GM12878 (cell line): ENCODE results near the gene OGFR. TPM values are rescaled to one million over a fixed set of nuclear protein-coding genes. Genes with fewer than 3 reads are reported as not detected.

ENCODE experiments used
- ATAC-seq: fragments of 200-7000 bp; cut with Tn5 transposase; 3 replicates; pipeline ENCODE4 v1.9.1; 2020; ENCODE audit warnings: mild to moderate bottlenecking, moderate library complexity
- BruUV-seq: library from RNA; stranded (reverse); fragments of 400-500 nt; replicated peaks from 2 replicates; lab custom pipeline; 2021; lab: Mats Ljungman, UMichigan
- CTCF ChIA-PET: fragments of 300-600 bp; sonication (Branson Sonifier 250); formaldehyde crosslinking; extraction: SDS; loops from one replicate; lab custom pipeline; 2021; ENCODE audit warnings: inconsistent platforms; lab: Yijun Ruan, JAX
- POLR2A ChIA-PET: fragments of 350-600 bp; formaldehyde crosslinking; extraction: SDS; loops from one replicate; lab custom pipeline; 2021; ENCODE audit warnings: inconsistent platforms; lab: Charles Lee
- RAD21 ChIA-PET: fragments of 300-600 bp; sonication (Branson Sonifier 250); formaldehyde crosslinking; loops from one replicate; lab custom pipeline; 2023; ENCODE audit warnings: antibody characterized with exemption; ENCODE audit not compliant: unreplicated experiment; lab: Charles Lee
- SMC1A ChIA-PET: fragments of 300-600 bp; sonication (Branson Sonifier 250); formaldehyde crosslinking; loops from one replicate; lab custom pipeline; 2023; ENCODE audit not compliant: unreplicated experiment, uncharacterized antibody; lab: Charles Lee
- DNase-seq: peaks from one replicate; pipeline ENCODE4 v3.0.0-alpha.2; 2011; ENCODE audit warnings: low read depth, low spot score
- FAIRE-seq: peaks from 3 replicates; lab custom pipeline; 2011; peaks lifted over from hg19 to GRCh38; lab: Jason Lieb, UNC
- H2AFZ ChIP-seq: 2 replicates; pipeline ENCODE4 v1.6.0; 2011; ENCODE audit warnings: low read depth, low read length, control low read depth; ENCODE audit not compliant: control insufficient read depth
- H3K27ac ChIP-seq: 2 replicates; pipeline ENCODE4 v1.5.1; 2011; ENCODE audit warnings: control low read depth; ENCODE audit not compliant: control insufficient read depth, insufficient read depth
- H3K27me3 ChIP-seq, 2 experiments: replicated peaks in 1 of 2; 2 replicates each; pipeline versions ENCODE4 v1.6.0 to v1.6.1; 2011; ENCODE audit warnings: low read length in 1 of 2; ENCODE audit not compliant: control insufficient read depth in 2 of 2, insufficient read depth in 2 of 2
- H3K36me3 ChIP-seq, 2 experiments: 2 replicates each; pipeline ENCODE4 v1.5.1; 2011; ENCODE audit warnings: low read length in 1 of 2; ENCODE audit not compliant: control insufficient read depth in 2 of 2, insufficient read depth in 2 of 2
- H3K4me1 ChIP-seq: 2 replicates; pipeline ENCODE4 v1.6.1; 2011; ENCODE audit warnings: mild to moderate bottlenecking, low read length, moderate library complexity, mixed read lengths; ENCODE audit not compliant: control insufficient read depth, insufficient read depth
- H3K4me2 ChIP-seq: 2 replicates; pipeline ENCODE4 v1.6.0; 2011; ENCODE audit warnings: control low read depth; ENCODE audit not compliant: control insufficient read depth, insufficient read depth
- H3K4me3 ChIP-seq: fragments of 200-600 bp; sonication (generic); 2 replicates; pipeline ENCODE4 v1.5.1; 2016
- H3K79me2 ChIP-seq: 2 replicates; pipeline ENCODE4 v1.6.0; 2011; ENCODE audit warnings: low read length; ENCODE audit not compliant: control insufficient read depth, insufficient read depth
- H3K9ac ChIP-seq: 2 replicates; pipeline ENCODE4 v1.8.0; 2011; ENCODE audit warnings: low read length, control low read depth, mixed read lengths; ENCODE audit not compliant: control insufficient read depth, insufficient read depth
- H3K9me3 ChIP-seq: replicated peaks from 3 replicates; pipeline ENCODE4 v1.5.1; 2011; ENCODE audit warnings: mild to moderate bottlenecking, low read length; ENCODE audit not compliant: control insufficient read depth, insufficient read depth
- H4K20me1 ChIP-seq: 2 replicates; pipeline ENCODE4 v1.6.0; 2011; ENCODE audit not compliant: control insufficient read depth, insufficient read depth
- ATF7 ChIP-seq: fragments of 450-650 bp; IDR thresholded peaks from 2 replicates; pipeline ENCODE4 v1.6.1; 2016; ENCODE audit warnings: low read depth, mild to moderate bottlenecking
- MTA2 ChIP-seq: fragments of 450-650 bp; IDR thresholded peaks from 2 replicates; pipeline ENCODE4 v1.6.1; 2016; ENCODE audit warnings: low read depth, mild to moderate bottlenecking, moderate library complexity
- MYB ChIP-seq: fragments of 150-350 bp; IDR thresholded peaks from 2 replicates; pipeline ENCODE4 v1.6.1; 2014; ENCODE audit warnings: mild to moderate bottlenecking, low read depth, low read length, borderline replicate concordance
- NR2C2 ChIP-seq: IDR thresholded peaks from 2 replicates; pipeline ENCODE4 v1.6.1; 2011; ENCODE audit warnings: borderline replicate concordance, low read depth; ENCODE audit not compliant: control insufficient read depth, insufficient read length
- PAX5 ChIP-seq: IDR thresholded peaks from 2 replicates; pipeline ENCODE4 v1.6.1; 2011; ENCODE audit warnings: low read depth, low read length, borderline replicate concordance
- POU2F2 ChIP-seq: IDR thresholded peaks from 3 replicates; pipeline ENCODE4 v1.6.1; 2011; ENCODE audit warnings: low read depth, mild to moderate bottlenecking, low read length, borderline replicate concordance
- SREBF2 ChIP-seq: IDR thresholded peaks from 2 replicates; pipeline ENCODE4 v1.6.1; 2012; ENCODE audit warnings: mild to moderate bottlenecking, low read length
- TAF1 ChIP-seq: IDR thresholded peaks from 2 replicates; pipeline ENCODE4 v1.6.1; 2011; ENCODE audit warnings: mild to moderate bottlenecking, low read depth, low read length, borderline replicate concordance
- WGBS: methylation state at CpG from one replicate; pipeline ENCODE4 v1.1.6; 2016; ENCODE audit warnings: low lambda C conversion rate; ENCODE audit not compliant: insufficient replicate concordance, insufficient coverage; ENCODE audit errors: missing lambda C conversion rate; 5-methylcytosine and 5-hydroxymethylcytosine counted together
- in situ Hi-C: fragments of 300-500 bp; cut with MboI; formaldehyde crosslinking; loops from 9 replicates; pipeline ENCODE4 v1.14.3; 2018; ENCODE audit warnings: mixed read lengths
- intact Hi-C: fragments of 100-400 bp; cut with micrococcal nuclease; formaldehyde crosslinking; loops from one replicate; pipeline ENCODE4 v1.14.2; 2022; ENCODE audit not compliant: unreplicated experiment
- polyA plus RNA-seq, 11 experiments: library from polyadenylated mRNA; depleted of rRNA in 4 of 11; unstranded in 6 of 11; stranded (reverse) in 5 of 11; fragments of >200 nt; fragmentation: Nextera tagmentation in 4 of 11; fragmentation: Illumina TruSeq in 1 of 11; extraction: Ambion mirVana in 4 of 11; extraction: Trizol in 1 of 11; gene quantifications; 1 replicate in 1 of 11; 2 replicates in 10 of 11; pipeline versions ENCODE4 v1.2.1 to v1.2.3, GENCODE V29; 2011 to 2016; ENCODE audit warnings: inconsistent platforms in 2 of 11, missing spikeins in 2 of 11, low read depth in 1 of 11
- total RNA-seq, 4 experiments: library from RNA; depleted of rRNA in 3 of 4; stranded (reverse); fragments of >200 nt in 3 of 4; fragmentation: Illumina TruSeq in 1 of 4; extraction: Trizol in 1 of 4; gene quantifications; 2 replicates each; pipeline versions ENCODE4 v1.2.1 to v1.2.3, GENCODE V29; 2013 to 2021
- TF ChIP-seq, protein P1 (sequence below): IDR thresholded peaks from 2 replicates; pipeline ENCODE4 v1.6.1; 2011; ENCODE audit warnings: borderline replicate concordance, low read depth, mild to moderate bottlenecking, moderate library complexity, low read length; ENCODE audit not compliant: insufficient read depth, poor library complexity, severe bottlenecking

OGFR gene
- total and polyA plus RNA-seq, 10 of the 15 experiments (the other 5 are each of a cell fraction or from before 2014, with no cell fraction given), result 0.72 to 62.1 (median 27.3) TPM

DNA sequence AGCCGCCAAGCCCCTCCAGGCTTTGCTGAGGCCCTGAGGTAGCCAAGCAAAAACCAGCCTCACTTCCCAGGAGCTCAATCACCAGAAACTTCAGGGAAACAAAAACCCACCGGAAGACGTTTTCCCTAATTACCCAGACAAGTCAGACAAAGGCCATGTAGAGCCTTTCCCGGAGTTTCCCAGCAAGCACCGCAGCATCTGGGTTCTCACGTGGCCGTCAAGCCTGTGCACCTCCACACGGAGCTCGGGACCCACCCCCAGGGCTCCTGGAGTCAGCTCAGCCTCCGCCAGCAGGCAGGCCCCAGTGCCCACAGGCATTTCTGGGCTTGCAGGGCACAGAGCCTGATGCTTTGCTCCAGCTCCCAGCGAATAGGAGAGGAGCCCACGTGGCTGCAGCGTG is 18.5 kb upstream of the OGFR start:
- no peak overlapping the region for H3K9ac ChIP-seq
- no peaks in the 10 kb centered on the region for H3K79me2 ChIP-seq
- H3K27ac ChIP-seq, result no peak overlapping the region
- H3K27me3 ChIP-seq, result peaks cover 2 to 4% of the 10 kb centered on the region in 2 experiments; a peak in 2 of 4 replicates
- POLR2A ChIA-PET, result interaction anchor here (0.6 kb wide), 1 partner anchor 1986 kb away, joined by 6 read pairs; no protein-coding TSS in a partner anchor
- ATAC-seq (no peak), FAIRE-seq (no peak), DNase-seq (no peak)
- no peak overlapping the region for H3K4me2 ChIP-seq
- peaks cover under 1% of the 10 kb centered on the region for H3K4me1 ChIP-seq
- in situ Hi-C loops (no loop called here), intact Hi-C loops (no loop called here)
- H3K9me3 ChIP-seq, result no peaks in the 10 kb centered on the region; the same call in 2 of the 3 replicates
- SMC1A ChIA-PET, result no interaction called here
- H3K36me3 ChIP-seq, result no peaks in the 10 kb centered on the region; a peak in 1 of 4 replicates
- no peak overlapping the region for H2AFZ ChIP-seq
- CTCF ChIA-PET, result no interaction called here
- BruUV-seq, result no TSS peak
- RAD21 ChIA-PET, result no interaction called here
- no peaks in the 10 kb centered on the region for H4K20me1 ChIP-seq
- WGBS, result 19% methylated on average over 13 of the region's 13 CpGs
- TF ChIP-seq MTA2 (no peak), PAX5 (no peak), TAF1 (no peak), POU2F2 (no peak), ATF7 (no peak), MYB (no peak), NR2C2 (no peak), SREBF2 (no peak)
- TF ChIP-seq, protein P1, sequence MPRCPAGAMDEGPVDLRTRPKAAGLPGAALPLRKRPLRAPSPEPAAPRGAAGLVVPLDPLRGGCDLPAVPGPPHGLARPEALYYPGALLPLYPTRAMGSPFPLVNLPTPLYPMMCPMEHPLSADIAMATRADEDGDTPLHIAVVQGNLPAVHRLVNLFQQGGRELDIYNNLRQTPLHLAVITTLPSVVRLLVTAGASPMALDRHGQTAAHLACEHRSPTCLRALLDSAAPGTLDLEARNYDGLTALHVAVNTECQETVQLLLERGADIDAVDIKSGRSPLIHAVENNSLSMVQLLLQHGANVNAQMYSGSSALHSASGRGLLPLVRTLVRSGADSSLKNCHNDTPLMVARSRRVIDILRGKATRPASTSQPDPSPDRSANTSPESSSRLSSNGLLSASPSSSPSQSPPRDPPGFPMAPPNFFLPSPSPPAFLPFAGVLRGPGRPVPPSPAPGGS, result no peak
- H3K4me3 ChIP-seq, result no peak overlapping the region
